DOHH2 (cell line): ENCODE measurements around the gene ETV5.

Experiments
- CTCF ChIP-seq: fragments of 200-600 bp; sonication (generic); IDR thresholded peaks from one replicate; pipeline ENCODE4 v1.5.1; 2014; ENCODE audit warnings: antibody characterized with exemption, mild to moderate bottlenecking, low read depth, low read length; ENCODE audit not compliant: poor library complexity, severe bottlenecking
- EZH2phosphoT487 ChIP-seq: fragments of 200-600 bp; sonication (generic); IDR thresholded peaks from 2 replicates; pipeline ENCODE4 v1.6.1; 2017; ENCODE audit warnings: borderline replicate concordance, mild to moderate bottlenecking, antibody characterized with exemption, low read length, moderate library complexity, mixed read lengths

DNA sequence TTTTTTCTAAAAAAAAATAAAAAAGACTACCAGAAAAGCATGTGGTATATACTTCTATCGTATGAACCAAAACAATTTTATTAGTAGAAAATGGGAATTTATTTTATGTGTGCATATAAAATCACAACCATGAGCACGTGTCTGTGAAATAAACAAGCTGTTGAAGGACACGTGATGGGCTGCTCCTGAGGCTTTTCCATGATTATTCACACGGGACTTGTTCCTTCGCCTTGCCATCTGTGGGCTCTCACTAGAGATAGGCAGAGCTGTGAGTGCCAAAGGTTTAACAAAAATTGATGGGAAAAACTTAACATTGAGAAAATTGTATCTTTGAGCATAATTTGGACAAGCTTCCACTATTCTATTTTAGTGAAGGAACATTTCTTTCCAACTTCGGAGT, 12.4 kb upstream of the ETV5 start:
- TF ChIP-seq CTCF (no peak), EZH2phosphoT487 (no peak)
